ENCODE data around the gene ROBO1. TPM values are rescaled to one million over a fixed set of nuclear protein-coding genes. Genes with fewer than 3 reads are reported as not detected.
"Not testable (repeated sequence)": the region's sequence is repeated elsewhere in the genome, so short reads cannot be mapped to it uniquely, and the experiment has no call there.

Gene ROBO1
- total RNA-seq, 4 donors from 2014 or later = 12.3 to 112 (median 27.1) TPM

GRCh38 chr3:79341961-79342360 lies 425.8 kb downstream of the ROBO1 start:
- Histone ChIP-seq H3K27ac (no peak overlapping the region), H3K4me1 (no peaks in the 10 kb centered on the region), H3K36me3 (no peaks in the 10 kb centered on the region), H3K9me3 (no peaks in the 10 kb centered on the region), H3K4me3 (no peak overlapping the region), H3K27me3 (no peaks in the 10 kb centered on the region)
- intact Hi-C loops (cut with DNase I; ENCODE audit: low total_unique reads) = no loop called here
- no peak for TF ChIP-seq POLR2A (IDR thresholded peaks at IDR 0.05)
- no peak for TF ChIP-seq CTCF (IDR thresholded peaks at IDR 0.05)
- no peak for DNase-seq

GRCh38 chr3:79339846-79340245 lies 428.0 kb downstream of the ROBO1 start:
- TF ChIP-seq CTCF (IDR thresholded peaks at IDR 0.05) (no peak), POLR2A (IDR thresholded peaks at IDR 0.05) (no peak)
- Histone ChIP-seq H3K27me3 (no peaks in the 10 kb centered on the region), H3K9me3 (no peaks in the 10 kb centered on the region), H3K4me3 (no peak overlapping the region), H3K4me1 (no peaks in the 10 kb centered on the region), H3K36me3 (no peaks in the 10 kb centered on the region), H3K27ac (no peak overlapping the region)
- intact Hi-C loops (cut with DNase I; ENCODE audit: low total_unique reads) = no loop called here
- DNase-seq = no peak

GRCh38 chr3:79337798-79338197 lies 430.0 kb downstream of the ROBO1 start:
- Histone ChIP-seq H3K4me3 (no peak overlapping the region), H3K27ac (no peak overlapping the region), H3K9me3 (no peaks in the 10 kb centered on the region), H3K27me3 (no peaks in the 10 kb centered on the region), H3K4me1 (no peaks in the 10 kb centered on the region), H3K36me3 (no peaks in the 10 kb centered on the region)
- no peak for TF ChIP-seq POLR2A (IDR thresholded peaks at IDR 0.05)
- no peak for DNase-seq
- intact Hi-C loops (cut with DNase I; ENCODE audit: low total_unique reads) = no loop called here

- no peaks in the 10 kb centered on the region for H3K9me3 ChIP-seq
- intact Hi-C loops (cut with DNase I; ENCODE audit: low total_unique reads) = no loop called here
- no peaks in the 10 kb centered on the region for H3K4me1 ChIP-seq
- H3K27me3 ChIP-seq = no peaks in the 10 kb centered on the region
- no peak overlapping the region for H3K27ac ChIP-seq
- H3K4me3 ChIP-seq = no peak overlapping the region
- TF ChIP-seq CTCF (IDR thresholded peaks at IDR 0.05) = no peak
- TF ChIP-seq POLR2A (IDR thresholded peaks at IDR 0.05) = no peak
- H3K36me3 ChIP-seq = no peaks in the 10 kb centered on the region
- DNase-seq = no peak
Measured at GRCh38 chr3:79329154-79329553, 438.6 kb downstream of the ROBO1 start.

- DNase-seq = no peak
- no peak overlapping the region for H3K4me3 ChIP-seq
- H3K4me1 ChIP-seq = no peaks in the 10 kb centered on the region
- H3K36me3 ChIP-seq = no peaks in the 10 kb centered on the region
- H3K27me3 ChIP-seq = no peaks in the 10 kb centered on the region
- intact Hi-C loops (cut with DNase I; ENCODE audit: low total_unique reads) = no loop called here
- no peaks in the 10 kb centered on the region for H3K9me3 ChIP-seq
- no peak overlapping the region for H3K27ac ChIP-seq
- TF ChIP-seq CTCF (IDR thresholded peaks at IDR 0.05) (no peak), POLR2A (IDR thresholded peaks at IDR 0.05) (no peak)
Measured at GRCh38 chr3:79326642-79327041, 441.2 kb downstream of the ROBO1 start.

GRCh38 chr3:79325833-79326383 lies 441.9 kb downstream of the ROBO1 start:
- H3K4me1 ChIP-seq; DNase-seq; intact Hi-C loops (cut with DNase I; ENCODE audit: low total_unique reads); H3K9me3 ChIP-seq; H3K36me3 ChIP-seq; H3K4me3 ChIP-seq; H3K27me3 ChIP-seq; H3K27ac ChIP-seq: not testable (repeated sequence)
